NOMO-1 (cell line): ENCODE data around the gene ZFHX3.
"Not testable (repeated sequence)": the region's sequence is repeated elsewhere in the genome, so short reads cannot be mapped to it uniquely, and the experiment has no call there.

Experiments
- DNase-seq, 2 experiments: peaks; one replicate each; lab custom pipeline; 2025; ENCODE audit not compliant: unreplicated experiment in 2 of 2; lab: John Stamatoyannopoulos, UW

ZFHX3 gene

GRCh38 chr16:73000907-73001521, 46.9 kb downstream of the ZFHX3 start:
- no peak for DNase-seq

GRCh38 chr16:73000020-73000906, 47.7 kb downstream of the ZFHX3 start:
- DNase-seq, result no peak

- DNase-seq, result no peak
Measured at GRCh38 chr16:72999541-73000019, 48.3 kb downstream of the ZFHX3 start.

- peak; percentile 53 to 72 for DNase-seq
Measured at GRCh38 chr16:72997141-72997542, 50.8 kb downstream of the ZFHX3 start.

- DNase-seq, result no peak
Measured at GRCh38 chr16:72996291-72997062, 51.5 kb downstream of the ZFHX3 start.

- not testable (repeated sequence) for DNase-seq
Measured at GRCh38 chr16:72995882-72996270, 52.1 kb downstream of the ZFHX3 start.

GRCh38 chr16:72995151-72995881, 52.6 kb downstream of the ZFHX3 start:
- DNase-seq, result peak in 1 of 2 experiments; percentile 16

- DNase-seq, result no peak
Measured at GRCh38 chr16:72992142-72992601, 55.8 kb downstream of the ZFHX3 start.

- DNase-seq, result no peak
Measured at GRCh38 chr16:72991644-72992043, 56.3 kb downstream of the ZFHX3 start.

GRCh38 chr16:72991211-72991610, 56.7 kb downstream of the ZFHX3 start:
- DNase-seq, result no peak

GRCh38 chr16:72990571-72990970, 57.4 kb downstream of the ZFHX3 start:
- no peak for DNase-seq

- no peak for DNase-seq
Measured at GRCh38 chr16:72989579-72990551, 58.1 kb downstream of the ZFHX3 start.

- DNase-seq, result not testable (repeated sequence)
Measured at GRCh38 chr16:72989203-72989578, 58.7 kb downstream of the ZFHX3 start.

- no peak for DNase-seq
Measured at GRCh38 chr16:72988569-72988968, 59.4 kb downstream of the ZFHX3 start.

- DNase-seq, result no peak
Measured at GRCh38 chr16:72987480-72987901, 60.4 kb downstream of the ZFHX3 start.

- no peak for DNase-seq
Measured at GRCh38 chr16:72985995-72986394, 61.9 kb downstream of the ZFHX3 start.

- no peak for DNase-seq
Measured at GRCh38 chr16:72985148-72985941, 62.6 kb downstream of the ZFHX3 start.

GRCh38 chr16:72983728-72984350, 64.1 kb downstream of the ZFHX3 start:
- DNase-seq, result no peak
